HG03039 (cell line): ENCODE results near the gene CYSRT1.
A peak's percentile ranks its signal among the peaks of the same experiment; 100 is the strongest.

Source experiments
- ATAC-seq: cut with Tn5 transposase; IDR thresholded peaks from one replicate; pipeline ENCODE4 v1.9.1; 2021; ENCODE audit warnings: mild to moderate bottlenecking, moderate library complexity; ENCODE audit not compliant: unreplicated experiment

Gene CYSRT1, protein sequence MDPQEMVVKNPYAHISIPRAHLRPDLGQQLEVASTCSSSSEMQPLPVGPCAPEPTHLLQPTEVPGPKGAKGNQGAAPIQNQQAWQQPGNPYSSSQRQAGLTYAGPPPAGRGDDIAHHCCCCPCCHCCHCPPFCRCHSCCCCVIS

DNA sequence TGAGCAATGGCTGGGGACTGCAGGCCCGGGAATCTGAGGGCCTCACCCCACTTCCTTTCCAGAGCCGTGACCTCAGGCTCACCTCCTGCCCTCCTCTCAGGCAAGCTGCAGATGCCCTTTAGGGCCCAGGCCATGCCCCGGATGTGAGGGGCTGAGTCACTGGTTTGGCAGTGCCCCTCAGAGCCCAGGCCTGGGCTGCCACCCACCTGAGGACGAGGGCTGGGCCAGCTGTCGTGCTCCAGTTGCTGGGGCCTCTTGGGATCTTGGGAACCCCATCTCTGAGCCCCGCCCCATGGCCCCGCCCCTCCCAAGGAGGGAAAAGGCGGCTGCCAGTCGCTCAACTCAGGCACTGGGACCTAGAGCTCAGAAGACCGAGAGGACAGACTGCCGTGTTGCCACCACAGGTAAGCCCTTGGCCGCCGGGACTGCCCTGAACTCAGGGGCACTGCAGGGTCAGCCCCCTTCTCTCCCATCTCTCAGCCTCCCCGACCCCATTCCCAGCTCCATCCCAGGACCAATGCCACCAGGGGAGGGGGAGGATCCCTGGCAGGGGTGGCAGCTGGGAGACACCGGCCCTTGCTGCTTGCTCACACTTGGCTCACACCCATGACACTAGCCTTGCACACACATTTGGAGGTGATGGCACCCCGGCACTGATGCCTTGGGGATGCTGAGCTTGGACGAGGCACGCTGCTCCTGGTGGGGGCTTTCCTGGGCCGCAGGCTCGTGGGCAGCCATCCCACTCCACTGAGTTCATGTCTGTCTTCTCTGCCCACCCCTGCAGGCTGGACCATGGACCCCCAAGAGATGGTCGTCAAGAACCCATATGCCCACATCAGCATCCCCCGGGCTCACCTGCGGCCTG, at the start of gene CYSRT1:
CYSRT1 (plus strand) TSS at position 345 of the 865 bp plus-strand sequence; CDS start at position 793, 448 bp downstream.
- ATAC-seq = no peak

DNA sequence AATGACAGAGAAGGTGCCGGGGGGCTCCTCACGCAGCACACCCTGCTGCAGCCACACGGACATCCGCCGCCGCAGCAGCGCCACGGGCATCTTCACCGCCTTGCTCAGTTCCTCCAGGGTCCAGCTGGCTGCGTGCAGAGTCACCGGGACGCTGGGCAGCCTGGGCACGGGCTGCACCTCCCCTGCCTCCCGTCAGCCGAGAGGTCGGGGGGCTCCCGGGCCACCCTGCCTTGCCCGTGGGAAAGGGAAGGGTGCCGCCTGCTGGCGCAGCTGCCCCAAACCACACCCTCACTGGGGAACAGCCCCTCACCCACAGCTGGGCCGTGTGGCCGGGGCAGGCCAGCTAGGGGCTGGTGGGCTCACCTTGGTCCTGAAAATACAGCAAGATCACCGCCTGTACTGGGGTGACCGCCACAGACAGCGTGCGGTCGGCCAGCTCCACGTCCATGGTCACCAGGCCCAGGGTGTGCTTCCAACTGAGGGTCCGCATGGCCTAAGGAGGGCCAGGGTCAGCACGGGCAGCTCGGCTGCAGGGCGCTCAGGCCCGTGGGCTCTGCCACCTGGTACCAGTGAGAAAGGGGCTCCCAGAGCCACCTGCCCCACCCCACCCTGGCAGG, 49.5 kb upstream of the CYSRT1 start:
- ATAC-seq = no peak

DNA sequence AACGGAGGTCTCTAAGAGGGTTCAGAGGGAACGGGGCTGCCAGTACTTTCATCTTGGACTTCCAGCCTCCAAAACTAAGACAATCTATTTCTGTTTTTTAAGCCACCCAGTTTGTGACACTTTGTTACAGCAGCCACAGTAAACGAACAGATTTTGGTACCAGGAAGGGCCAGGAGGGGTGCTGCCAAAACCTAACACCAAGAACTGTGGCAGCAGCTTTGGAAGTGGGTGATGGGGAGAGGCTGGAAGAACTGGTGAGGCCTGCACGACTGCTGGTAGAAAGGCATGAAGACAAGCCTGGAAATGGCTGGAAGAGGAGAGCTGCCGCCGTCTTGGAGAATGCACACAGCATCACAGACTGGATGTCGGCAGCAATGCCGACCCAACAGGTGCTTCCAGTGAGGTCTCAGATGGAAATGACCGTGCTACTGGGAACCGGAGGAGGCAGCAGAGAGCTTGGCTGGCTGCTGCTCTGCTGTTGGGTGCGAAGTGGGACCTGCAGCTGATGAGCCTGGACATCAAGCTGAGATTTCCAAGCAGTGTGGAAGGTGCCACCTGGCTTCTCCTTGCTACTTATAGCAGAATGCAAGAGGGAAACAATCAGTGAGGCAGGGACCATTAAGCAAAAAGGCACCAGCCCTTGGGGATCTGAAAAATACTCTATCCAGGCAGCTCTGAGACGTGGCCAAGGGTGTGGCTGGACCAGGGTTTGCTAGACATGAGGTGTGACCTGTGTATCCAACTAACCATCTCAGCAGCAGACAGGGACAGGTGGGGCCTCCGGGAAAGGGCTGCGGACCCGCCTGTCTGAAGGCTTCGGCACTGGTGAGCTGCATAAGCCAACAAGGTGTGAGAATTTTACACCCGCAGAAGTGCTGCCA, 48.4 kb upstream of the CYSRT1 start:
- ATAC-seq = no peak

DNA sequence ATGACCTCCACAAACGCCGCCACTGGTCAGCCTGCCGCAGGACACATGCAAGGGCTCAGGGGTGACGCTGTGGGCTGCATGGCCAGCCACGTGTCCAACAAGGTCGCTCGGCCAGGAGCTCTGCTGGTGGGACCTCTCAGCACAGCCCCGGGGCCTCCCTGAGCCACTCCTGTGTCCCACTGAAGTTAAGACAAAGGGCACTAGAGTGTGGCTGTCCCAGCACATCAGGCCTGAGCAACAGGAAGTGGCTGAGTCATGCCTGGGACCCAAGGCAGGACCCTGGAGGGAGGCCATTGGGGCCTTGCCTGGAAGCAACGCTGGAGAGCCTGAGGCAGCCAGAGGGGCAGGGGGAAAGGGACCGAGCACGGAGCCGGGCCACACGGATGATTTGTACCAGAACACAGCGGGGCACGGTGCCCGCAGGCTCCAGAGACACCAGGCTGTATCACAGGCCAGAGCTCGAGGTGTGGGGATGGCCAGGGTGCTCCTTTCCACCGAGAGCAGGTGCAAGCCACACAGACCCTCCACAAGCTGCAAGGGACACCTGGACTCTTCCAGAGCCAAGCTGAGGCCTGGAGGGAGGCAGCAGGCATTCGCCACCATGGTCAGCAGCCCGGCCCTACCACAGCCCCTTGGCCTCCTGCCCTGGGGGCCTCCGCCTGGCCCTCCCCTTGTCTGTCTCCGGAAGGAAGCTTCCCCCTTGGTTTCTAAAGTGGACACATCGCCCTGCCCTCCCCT, 46.6 kb upstream of the CYSRT1 start:
- ATAC-seq = no peak

DNA sequence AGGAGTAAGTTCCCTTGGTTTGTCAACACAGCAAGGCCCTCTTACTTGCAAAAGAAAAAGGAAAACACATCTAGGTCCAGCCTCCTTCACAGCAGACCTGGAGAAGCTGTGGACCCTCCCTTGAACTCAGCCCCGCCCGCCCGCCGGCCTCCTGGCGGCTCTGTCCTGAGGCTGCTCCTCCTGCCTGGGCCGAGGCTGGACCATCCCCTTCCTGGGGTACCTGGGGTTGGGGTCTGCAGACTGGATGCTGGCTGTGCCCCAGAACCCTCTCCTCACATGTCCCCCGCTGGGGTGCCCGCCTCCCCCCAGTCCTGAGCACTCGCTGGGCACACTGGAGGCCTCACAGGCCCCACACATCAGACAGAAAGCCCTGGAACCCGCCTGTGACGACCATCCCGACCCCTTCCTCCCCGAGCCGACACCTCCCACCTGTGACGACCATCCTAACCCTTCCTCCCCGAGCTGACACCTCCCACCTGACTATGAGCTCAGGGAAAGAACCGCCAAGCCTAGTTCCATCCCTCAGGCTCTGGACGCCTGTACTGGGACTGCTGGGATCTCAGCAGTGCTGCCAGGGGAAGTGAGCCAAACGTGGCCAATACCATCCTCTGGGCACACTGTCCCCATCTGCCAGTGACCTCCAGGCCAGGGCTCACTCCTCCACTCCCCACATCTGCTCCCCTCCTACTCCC, 45.9 kb upstream of the CYSRT1 start:
- no peak for ATAC-seq

DNA sequence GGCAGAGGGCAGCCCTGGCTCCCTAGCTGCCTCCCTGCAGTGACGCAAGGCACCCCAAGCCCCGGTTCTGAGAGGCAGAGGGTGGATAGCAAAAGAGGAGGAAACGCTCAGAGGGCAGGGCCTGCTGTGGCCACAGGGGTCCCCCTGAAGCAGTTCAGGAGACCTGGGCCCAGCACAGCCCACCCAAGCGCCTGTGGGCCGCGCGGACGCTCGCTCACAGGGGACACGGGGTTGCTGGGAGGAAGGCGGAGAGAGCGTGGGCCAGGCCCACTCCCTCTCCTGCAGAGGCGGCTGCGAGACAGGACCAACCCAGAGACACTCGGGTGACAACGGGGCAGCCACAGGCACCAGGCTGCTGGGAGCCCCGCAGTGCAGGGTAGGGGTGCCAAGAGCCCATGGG, 45.2 kb upstream of the CYSRT1 start:
- no peak for ATAC-seq

DNA sequence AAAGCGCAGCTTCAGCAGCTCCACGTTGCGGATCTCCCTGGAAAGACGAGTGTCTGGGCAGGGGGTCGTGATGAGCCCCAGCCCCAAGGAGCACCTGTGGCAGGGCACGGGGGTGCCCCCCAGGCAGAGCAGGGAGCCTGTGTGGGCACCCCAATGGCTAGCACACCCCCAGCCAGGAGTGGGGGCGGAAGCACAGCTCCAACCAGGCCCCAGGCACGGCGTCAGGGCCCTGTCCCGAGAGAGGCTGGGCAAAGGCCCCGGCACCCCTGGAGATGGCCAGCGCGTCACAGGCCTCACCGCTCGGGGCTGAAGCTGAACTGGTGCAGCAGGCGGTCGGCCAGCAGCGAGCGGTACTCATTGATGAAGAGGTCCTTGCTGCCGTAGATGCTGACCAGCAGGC, 44.5 kb upstream of the CYSRT1 start:
- no peak for ATAC-seq

DNA sequence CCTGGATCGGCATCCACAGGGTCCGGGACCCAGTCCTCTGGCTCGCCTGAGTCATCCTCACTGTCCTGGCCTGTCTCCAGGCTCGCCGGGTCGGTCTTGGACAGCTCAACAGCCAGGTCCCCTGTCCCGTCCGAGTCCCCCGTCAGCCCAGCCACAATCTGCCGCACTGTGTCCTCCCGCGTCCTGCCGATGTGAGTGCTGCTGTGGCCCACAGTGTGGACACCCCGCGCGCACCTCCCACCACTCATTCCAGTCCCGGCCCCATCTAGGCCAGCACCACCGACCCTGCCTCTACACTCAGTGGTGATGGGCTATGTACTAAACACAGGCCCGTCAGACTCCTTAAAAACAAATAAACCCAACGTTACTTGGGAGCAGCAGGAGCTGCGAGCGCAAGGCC, 43.3 kb upstream of the CYSRT1 start:
- ATAC-seq = no peak

DNA sequence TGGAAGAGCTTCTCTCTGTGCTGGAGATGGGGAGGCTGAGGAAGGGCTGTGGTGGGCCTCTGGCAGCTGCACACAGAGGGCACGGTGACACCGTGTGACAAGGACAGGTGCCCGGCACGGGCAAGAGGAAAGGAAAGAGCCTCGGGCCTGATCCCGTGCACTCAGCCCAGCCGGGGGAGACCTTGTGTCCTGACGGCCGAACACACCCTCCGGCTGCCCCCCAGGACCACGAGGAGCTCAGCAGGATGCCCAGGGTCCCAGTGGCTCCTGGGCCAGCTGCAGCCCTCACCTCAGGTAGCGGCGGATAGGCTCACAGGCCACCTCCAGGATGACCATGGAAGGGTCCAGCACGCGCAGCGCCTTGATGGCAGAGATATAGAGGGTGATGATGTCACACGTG, 42.1 kb upstream of the CYSRT1 start:
- ATAC-seq = no peak

DNA sequence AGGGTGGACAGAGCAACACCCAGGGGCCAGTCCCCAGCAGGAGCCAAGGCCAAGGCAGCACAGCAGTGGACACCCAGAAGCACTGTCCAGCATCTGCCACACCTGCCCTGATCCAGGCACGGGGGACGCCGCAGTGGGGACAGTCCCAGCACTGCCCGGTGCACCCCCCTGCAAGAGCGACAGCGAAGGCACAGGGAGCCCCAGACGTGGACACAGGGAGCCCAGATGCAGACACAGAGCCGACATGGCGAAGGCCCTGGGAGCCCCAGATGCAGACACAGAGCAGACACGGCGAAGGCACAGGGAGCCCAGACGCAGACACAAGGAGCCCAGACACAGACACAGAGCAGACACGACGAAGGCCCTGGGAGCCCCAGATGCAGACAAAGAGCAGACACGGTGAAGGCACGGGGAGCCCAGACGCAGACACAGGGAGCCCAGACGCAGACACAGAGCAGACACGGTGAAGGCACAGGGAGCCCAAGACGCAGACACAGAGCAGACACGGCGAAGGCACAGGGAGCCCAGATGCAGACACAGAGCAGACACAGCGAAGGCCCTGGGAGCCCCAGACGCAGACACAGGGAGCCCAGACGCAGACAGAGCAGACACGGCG, 40.9 kb upstream of the CYSRT1 start:
- ATAC-seq = no peak

DNA sequence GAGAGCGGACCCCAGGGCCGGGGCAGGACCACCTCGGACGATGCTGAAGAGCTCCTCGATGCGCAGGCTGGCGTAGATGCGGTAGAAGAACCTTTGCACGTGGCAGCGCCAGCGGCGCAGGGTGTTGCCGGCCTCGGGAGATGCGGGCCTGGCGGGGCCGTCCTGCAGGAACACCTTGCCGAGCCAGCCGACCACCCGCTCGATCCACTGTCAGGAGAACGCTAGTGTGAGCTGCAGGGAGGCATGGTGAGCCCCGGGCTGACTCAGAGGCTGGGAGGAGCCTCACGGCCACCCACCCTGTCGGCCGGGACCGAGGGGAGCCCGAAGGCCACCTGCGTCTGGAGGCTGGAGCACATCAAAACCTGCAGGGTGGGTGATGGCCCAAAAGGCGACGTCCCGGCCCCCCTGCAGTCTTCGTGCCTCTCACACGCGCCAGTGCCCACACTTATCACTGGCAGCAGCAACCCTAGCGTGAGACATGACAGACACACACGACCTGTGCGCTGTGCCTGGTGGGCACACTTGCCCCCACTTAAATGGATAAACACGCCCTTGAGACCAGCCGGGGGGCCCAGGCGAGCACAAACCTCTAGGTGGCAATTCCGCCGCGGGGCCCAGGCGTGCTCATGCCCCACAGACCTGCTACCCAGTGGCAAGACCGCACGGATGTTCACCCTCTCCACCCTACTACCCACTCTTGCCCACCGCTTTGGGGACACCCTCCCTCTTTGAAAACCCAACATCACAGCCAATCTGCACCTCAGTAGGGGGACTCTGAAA, 39.9 kb upstream of the CYSRT1 start:
- ATAC-seq = no peak

DNA sequence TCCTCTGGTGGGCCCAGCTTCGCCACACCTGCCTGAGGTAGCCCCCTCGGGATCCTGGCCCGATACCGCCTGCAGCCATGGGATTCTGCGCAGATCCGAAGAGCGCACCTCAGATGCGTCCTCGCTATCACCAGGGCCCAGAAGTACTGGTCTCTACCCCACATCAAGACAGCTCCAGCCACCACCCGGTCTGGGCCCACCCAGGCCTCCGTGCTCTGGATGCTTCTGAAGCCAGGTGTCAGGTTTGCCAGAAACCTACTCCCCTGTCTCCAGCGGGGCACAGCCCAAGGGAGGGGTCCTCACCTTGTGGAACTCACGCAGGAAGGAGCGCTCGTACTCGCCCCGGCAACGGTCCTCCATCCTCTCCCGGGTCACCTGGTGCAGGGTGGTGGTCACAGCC, 39.1 kb upstream of the CYSRT1 start:
- no peak for ATAC-seq

DNA sequence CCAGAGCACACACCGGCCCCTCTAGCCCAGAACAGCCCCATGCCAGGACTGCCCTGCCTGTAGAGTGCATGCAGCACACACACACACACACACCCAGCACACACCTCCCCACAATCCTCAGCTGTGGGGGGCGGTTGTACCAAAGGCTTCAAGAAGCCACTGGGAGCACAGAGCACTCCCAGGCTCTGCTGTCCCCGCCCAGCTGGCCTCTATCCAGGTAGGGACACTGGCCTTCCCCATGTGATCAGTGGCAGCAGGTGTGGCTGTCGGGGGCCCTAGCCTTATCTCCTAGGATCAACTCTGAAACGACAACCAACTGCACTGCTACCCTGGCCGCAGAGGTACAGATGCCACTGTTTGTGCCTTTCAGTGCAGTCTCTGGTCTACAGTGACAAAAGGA, 38.6 kb upstream of the CYSRT1 start:
- no peak for ATAC-seq

DNA sequence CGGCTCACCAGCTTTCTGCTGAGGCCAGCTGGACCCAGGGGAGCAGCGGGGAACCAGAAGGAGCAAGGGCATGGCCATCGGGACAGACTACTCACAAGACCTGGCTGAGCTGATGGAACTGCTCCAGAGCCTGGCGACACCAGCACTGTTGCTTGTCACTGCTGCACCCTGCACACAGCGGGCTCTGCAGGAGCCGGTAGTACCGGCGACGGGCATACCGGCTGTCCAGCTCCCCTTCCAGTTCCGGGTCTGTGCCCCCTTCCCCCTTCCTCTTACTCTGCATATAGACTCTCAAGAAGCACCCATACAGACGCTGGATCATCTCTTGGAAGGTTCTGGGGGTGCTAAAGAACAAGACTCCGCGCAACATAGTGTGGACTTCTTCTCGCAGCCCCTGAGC, 37.6 kb upstream of the CYSRT1 start:
- ATAC-seq = no peak

DNA sequence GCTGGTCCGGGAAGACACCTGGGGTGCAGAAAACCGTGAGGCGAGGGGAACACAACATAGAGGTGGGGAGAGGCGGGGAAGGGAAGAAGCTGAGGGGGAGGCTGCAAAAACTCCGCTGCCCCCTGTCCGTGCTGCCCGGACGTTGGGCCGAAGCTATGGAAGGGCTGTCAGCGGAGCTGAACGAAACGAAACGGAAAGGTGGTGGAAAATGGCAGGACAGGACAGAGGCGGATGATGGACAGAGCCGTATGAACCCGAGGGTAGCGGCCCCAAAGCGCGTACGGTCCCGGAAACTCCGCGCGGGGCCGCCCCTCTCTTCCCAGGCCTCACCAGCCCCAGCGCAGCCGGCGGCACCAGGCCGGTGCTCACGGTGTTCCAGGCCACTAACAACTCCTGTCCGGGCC, 36.9 kb upstream of the CYSRT1 start:
- ATAC-seq = no peak

DNA sequence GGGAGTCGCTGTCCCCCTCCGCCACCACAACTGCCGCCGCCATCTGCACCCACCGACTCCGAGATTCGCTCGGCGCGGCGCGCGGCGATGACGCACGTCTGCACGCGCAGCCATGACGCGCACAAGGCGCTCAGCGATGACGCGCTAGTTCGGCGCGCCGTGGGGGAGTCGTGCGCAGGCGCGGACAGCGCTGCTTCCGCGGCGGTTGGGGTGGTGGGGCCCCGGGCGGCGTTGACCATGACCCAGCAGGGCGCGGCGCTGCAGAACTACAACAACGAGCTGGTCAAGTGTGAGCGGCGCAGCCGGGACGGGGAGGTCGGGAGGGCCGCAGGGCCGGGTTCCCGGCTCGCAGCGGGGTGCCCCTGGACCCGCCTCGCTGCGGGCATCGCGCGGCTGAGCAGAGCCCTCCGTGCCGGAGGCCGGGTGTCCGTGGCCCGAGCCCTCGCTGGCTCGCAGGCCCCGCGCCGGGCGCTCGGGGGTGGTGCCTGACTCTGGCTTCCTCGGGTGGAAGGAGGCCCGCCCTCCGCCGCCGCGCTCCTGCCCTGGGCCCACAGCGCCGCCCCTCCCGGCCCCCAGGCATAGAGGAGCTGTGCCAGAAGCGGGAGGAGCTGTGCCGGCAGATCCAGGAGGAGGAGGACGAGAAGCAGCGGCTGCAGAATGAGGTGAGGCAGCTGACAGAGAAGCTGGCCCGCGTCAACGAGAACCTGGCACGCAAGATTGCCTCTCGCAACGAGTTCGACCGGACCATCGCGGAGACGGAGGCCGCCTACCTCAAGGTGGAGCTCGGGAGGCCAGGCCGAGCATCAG, 36.3 kb upstream of the CYSRT1 start, which contains the start of the genes ANAPC2 and SSNA1:
ANAPC2 (minus strand) TSS at position 71 of the 807 bp plus-strand sequence; CDS start at position 43, 28 bp downstream.
SSNA1 (plus strand) TSS at position 187 of the 807 bp plus-strand sequence; CDS start at position 238, 51 bp downstream.
- ATAC-seq = peak; percentile 68
